Pancreas (tissue), 10 donors: Measurements from ENCODE around the gene IL17RD. TPM values are rescaled to one million over a fixed set of nuclear protein-coding genes. Genes with fewer than 3 reads are reported as not detected.
A peak's percentile ranks its signal among the peaks of the same experiment; 100 is the strongest.

Source experiments
- ATAC-seq, 4 donors: fragments of 200-7000 bp; cut with Tn5 transposase; one replicate each; pipeline versions ENCODE4 v1.8.0 to v1.9.1; 2020; ENCODE audit warnings: mild to moderate bottlenecking in 4 of 4, moderate library complexity in 4 of 4
- DNase-seq, 6 donors: peaks; one replicate each; pipeline ENCODE4 v3.0.0-alpha.2; 2020
- FAIRE-seq: peaks from 2 replicates; lab custom pipeline; 2012; peaks lifted over from hg19 to GRCh38; lab: Jason Lieb, UNC
- H3K27ac ChIP-seq, 4 donors: fragments of 200-600 bp; sonication (generic); 1 replicate in 3 of 4; 2 replicates in 1 of 4; pipeline versions ENCODE4 v1.5.0 to v1.8.0; 2020
- H3K27me3 ChIP-seq, 4 donors: fragments of 200-600 bp; one replicate each; pipeline ENCODE4 v1.8.0; 2021
- H3K36me3 ChIP-seq, 3 donors: fragments of 200-600 bp; sonication (generic) in 1 of 3; one replicate each; pipeline versions ENCODE4 v1.5.0 to v1.8.0; 2020 to 2021
- H3K4me1 ChIP-seq, 3 donors: fragments of 200-600 bp; one replicate each; pipeline ENCODE4 v1.8.0; 2021
- H3K4me3 ChIP-seq, 4 donors: fragments of 200-600 bp; sonication (generic) in 2 of 4; one replicate each; pipeline versions ENCODE4 v1.5.0 to v1.8.0; 2020 to 2021
- H3K9me3 ChIP-seq, 4 donors: fragments of 200-600 bp; one replicate each; pipeline ENCODE4 v1.8.0; 2021
- WGBS, 2 donors: extraction: QIAGEN DNeasy Blood & Tissue Kit; methylation state at CpG; one replicate each; pipeline ENCODE4 v1.1.7; 2013; 5-methylcytosine and 5-hydroxymethylcytosine counted together
- intact Hi-C, 3 donors: fragments of 100-400 bp; cut with DNase I; formaldehyde crosslinking; loops; one replicate each; pipeline versions ENCODE4 v1.11.1 to v1.14.2; 2022
- polyA plus RNA-seq, 2 donors: library from polyadenylated mRNA; stranded (reverse); fragments of 200-250 nt; gene quantifications; one replicate each; pipeline ENCODE4 v1.2.3, GENCODE V29; 2013
- total RNA-seq, 6 donors: library from RNA; stranded (reverse); fragmentation: NEBNext Ultra II Directional in 4 of 6; extraction: Animal tissue kit (Norgen Biotek cat#: 25700) in 4 of 6; gene quantifications; one replicate each; pipeline versions ENCODE4 v1.2.1 to v1.2.4, GENCODE V29; 2021 to 2023
- TF ChIP-seq, protein P1 (sequence below), 4 donors: fragments of 200-600 bp; sonication (generic) in 3 of 4; IDR thresholded peaks; one replicate each; pipeline versions ENCODE4 v1.5.0 to v1.8.0; 2021; ENCODE audit warnings: antibody characterized with exemption in 4 of 4
- donor health status: healthy with polysubstance abuse.
- donor health status: DM: no; HTN: no; CAD: no; lungs with moderate emphysema.
- donor health status: DM: no; HTN: no; CAD: no.
- donor health status: control.
- donor health status: control.
- donor health status: Bipolar disorder and iron deficiency.
- donor health status: DM: yes; HTN: yes; CAD: no.
- donor health status: DM: no; HTN: no; CAD: no.
- donor health status: DM: no; HTN: no; CAD: no.
- donor health status: DM: yes; HTN: yes; CAD: no.

The IL17RD gene
- total RNA-seq = 1 to 10 TPM; 1.2 to 3.9 (median 2.2) TPM
- polyA plus RNA-seq = under 1 TPM; 0.42 to 0.52 TPM

DNA sequence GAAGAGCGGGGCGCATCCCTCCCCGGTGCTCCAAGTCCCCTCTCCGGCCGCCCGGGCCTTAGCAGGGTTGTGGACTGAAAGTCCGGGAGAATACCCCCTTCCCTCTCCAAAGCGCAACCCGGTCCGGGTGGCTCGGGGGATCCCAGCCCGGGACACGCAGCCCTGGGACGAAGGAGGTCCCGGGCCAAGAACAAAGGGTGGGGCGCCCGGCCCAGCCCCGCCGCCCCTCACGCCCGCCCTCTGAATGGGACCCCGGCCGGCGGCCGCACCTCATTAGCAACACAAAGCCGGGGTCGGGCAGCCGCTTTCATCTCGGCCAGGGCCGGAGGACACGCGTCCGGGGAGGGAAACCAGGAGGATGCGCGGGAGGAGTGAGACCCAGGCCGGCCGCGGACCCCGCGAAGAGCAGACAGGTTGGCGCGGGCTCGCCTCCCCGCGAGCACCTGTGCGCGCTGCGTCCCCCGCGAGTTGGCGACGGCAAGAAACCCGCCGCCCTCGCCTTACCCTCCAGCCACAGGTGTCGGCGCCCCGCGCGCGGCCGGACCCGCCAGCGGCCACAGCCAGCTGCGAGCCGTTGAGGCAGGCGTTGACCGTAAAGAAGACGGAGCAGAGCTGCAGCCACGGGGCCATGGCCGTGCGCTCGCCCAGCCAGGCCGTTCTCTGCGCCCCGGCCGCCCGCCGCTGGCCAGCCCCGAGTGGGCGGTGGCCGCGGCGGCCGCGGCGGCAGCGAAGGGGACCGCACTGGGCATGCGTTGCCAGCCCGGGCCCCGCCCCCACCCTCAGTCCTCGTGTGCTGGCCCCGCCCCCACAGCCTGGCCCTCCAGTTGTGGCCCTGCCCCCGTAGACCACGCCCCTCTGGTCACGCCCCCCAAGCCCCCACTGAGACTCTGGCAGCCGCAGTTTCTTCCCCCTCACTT lies at the start of gene IL17RD:
Gene IL17RD, minus strand, starts transcription at position 697 of the 917 bp plus-strand sequence. Its CDS starts 67 bp downstream, at position 630.
- 0% methylated on average over 70 to 98 of the region's 98 CpGs for WGBS, 2 donors
- no peak within 1 kb of the TSS for H3K27ac ChIP-seq
- H3K27me3 ChIP-seq = no peaks in the 10 kb centered on the region
- no peak for FAIRE-seq
- intact Hi-C loops = no loop called here
- DNase-seq = peak; percentile 64 to 87 (median 78)
- no peaks in the 10 kb centered on the region for H3K9me3 ChIP-seq
- peak; percentile 81 to 90 (median 90) for ATAC-seq
- H3K4me3 ChIP-seq = peak within 1 kb of the TSS; percentile 63 to 94 (median 76)
- H3K36me3 ChIP-seq = no peaks in the 10 kb centered on the region
- peaks cover 0 to 4% (median 0%) of the 10 kb centered on the region in 3 donors for H3K4me1 ChIP-seq
- TF ChIP-seq, protein P1, sequence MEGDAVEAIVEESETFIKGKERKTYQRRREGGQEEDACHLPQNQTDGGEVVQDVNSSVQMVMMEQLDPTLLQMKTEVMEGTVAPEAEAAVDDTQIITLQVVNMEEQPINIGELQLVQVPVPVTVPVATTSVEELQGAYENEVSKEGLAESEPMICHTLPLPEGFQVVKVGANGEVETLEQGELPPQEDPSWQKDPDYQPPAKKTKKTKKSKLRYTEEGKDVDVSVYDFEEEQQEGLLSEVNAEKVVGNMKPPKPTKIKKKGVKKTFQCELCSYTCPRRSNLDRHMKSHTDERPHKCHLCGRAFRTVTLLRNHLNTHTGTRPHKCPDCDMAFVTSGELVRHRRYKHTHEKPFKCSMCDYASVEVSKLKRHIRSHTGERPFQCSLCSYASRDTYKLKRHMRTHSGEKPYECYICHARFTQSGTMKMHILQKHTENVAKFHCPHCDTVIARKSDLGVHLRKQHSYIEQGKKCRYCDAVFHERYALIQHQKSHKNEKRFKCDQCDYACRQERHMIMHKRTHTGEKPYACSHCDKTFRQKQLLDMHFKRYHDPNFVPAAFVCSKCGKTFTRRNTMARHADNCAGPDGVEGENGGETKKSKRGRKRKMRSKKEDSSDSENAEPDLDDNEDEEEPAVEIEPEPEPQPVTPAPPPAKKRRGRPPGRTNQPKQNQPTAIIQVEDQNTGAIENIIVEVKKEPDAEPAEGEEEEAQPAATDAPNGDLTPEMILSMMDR (IDR thresholded peaks at IDR 0.05) = no peak

GRCh38 chr3:57206423-57206822 lies 41.3 kb upstream of the IL17RD start:
- DNase-seq (no peak), ATAC-seq (no peak), FAIRE-seq (no peak)
- no peaks in the 10 kb centered on the region for H3K36me3 ChIP-seq
- whole genome bisulfite sequencing, 2 donors = 81 to 83% methylated on average over 2 of the region's 2 CpGs
- TF ChIP-seq, protein P1 (IDR thresholded peaks at IDR 0.05) = no peak
- intact Hi-C loops = no loop called here
- no peaks in the 10 kb centered on the region for H3K4me1 ChIP-seq
- no peak overlapping the region for H3K4me3 ChIP-seq
- no peak overlapping the region for H3K27ac ChIP-seq
- no peaks in the 10 kb centered on the region for H3K27me3 ChIP-seq
- H3K9me3 ChIP-seq = no peaks in the 10 kb centered on the region

DNA sequence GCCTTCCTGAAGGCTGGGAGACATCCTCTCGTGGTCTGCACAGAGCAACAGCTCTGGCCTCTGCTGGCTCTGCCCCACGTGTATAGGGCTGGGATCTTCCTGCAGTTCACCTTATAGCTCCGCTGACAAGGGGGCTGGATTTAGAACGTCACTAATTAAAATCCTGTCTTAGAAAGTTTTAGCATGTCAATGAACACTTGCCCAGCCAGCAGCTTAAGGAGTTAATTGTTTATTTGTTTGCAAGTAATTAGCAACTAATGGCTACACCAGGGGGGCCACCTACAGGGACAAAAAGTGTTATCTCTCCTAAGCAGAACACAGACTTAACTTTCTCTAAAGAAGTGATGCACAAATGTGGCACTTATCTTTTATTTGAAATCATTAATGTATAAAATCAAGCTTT lies 34.7 kb upstream of the IL17RD start, which contains the start of gene HESX1:
Gene HESX1, minus strand, starts transcription at position 84 of the 403 bp plus-strand sequence. Its CDS starts 60 bp downstream, at position 24.
- FAIRE-seq = no peak
- intact Hi-C loops = no loop called here
- H3K4me1 ChIP-seq = no peaks in the 10 kb centered on the region
- no peaks in the 10 kb centered on the region for H3K9me3 ChIP-seq
- WGBS, 2 donors = 63 to 67% methylated on average over 4 of the region's 4 CpGs
- ATAC-seq = no peak
- H3K27ac ChIP-seq = no peak within 1 kb of the TSS
- H3K4me3 ChIP-seq = no peak within 1 kb of the TSS
- no peaks in the 10 kb centered on the region for H3K36me3 ChIP-seq
- DNase-seq = no peak
- H3K27me3 ChIP-seq = no peaks in the 10 kb centered on the region
- TF ChIP-seq, protein P1 (IDR thresholded peaks at IDR 0.05) = no peak

DNA sequence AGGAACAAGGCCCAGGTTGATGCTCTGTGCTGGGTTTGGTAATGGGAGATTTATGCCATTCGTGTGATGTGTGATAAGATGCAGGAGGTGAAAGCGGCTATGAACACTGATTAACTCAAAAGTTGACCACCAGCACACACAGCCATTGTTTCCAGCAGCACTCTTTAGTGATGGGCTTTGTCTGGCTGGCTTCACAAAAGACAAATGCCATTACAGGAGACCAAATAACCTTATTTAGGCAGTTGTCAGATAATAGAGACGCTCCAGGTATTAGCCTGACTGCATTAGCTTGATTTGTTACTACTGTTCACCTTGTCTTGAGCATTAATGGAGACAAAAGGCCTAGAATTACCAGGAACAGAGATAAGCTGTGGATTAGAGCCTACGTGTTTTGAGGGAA lies 29.5 kb upstream of the IL17RD start:
- H3K4me3 ChIP-seq = no peak overlapping the region
- H3K27ac ChIP-seq = no peak overlapping the region
- WGBS, 2 donors = 78 to 87% methylated on average over 4 of the region's 4 CpGs
- FAIRE-seq (no peak), ATAC-seq (no peak), DNase-seq (no peak)
- H3K4me1 ChIP-seq = no peaks in the 10 kb centered on the region
- intact Hi-C loops = no loop called here
- TF ChIP-seq, protein P1 (IDR thresholded peaks at IDR 0.05) = no peak
- H3K9me3 ChIP-seq = no peaks in the 10 kb centered on the region
- H3K27me3 ChIP-seq = no peaks in the 10 kb centered on the region
- H3K36me3 ChIP-seq = no peaks in the 10 kb centered on the region
